HG02678 (cell line): ENCODE measurements around the gene SLC24A3.
"Not testable (repeated sequence)": the region's sequence is repeated elsewhere in the genome, so short reads cannot be mapped to it uniquely, and the experiment has no call there.

Experiments
- ATAC-seq: cut with Tn5 transposase; IDR thresholded peaks from one replicate; pipeline ENCODE4 v1.9.1; 2021; ENCODE audit warnings: mild to moderate bottlenecking, moderate library complexity; ENCODE audit not compliant: unreplicated experiment

The SLC24A3 gene

DNA sequence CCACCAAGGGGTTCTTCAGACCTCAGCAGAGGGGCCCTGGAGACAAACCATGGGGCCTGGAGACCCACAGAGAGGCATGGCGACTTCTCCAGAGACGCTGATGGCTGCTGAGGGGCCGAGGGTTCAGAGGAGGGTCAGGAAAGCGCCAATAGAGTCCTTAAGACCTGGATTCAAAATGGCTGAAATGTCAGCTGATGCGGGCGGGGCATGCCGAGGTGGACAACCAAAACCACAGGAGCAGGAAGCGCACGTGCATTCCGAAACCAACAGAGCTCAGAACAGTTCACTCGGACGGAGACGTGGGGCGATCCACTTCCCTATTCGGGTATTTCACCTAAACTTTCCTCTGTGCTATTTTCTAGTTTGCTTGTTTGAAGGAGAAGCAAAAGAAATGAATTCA lies 445.7 kb downstream of the SLC24A3 start:
- peak; percentile 76 for ATAC-seq

DNA sequence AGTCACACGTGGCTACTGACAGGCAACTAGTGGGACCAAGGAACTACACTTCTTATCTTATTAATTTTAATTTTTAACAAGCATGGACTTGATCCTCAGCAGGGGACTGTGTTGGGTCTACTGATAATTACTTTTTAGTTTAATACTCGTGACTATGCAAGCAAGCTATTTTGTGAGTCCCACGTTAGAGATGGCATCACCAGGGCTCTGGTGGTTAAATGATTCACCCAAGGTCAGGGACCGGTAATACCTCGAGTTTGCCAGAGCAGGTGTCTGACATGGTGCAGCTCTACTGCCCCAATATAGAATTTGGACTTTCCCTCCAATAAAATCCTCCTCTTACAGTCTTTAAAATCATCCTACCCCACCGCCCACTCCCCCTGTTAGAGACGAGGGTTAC lies 447.0 kb downstream of the SLC24A3 start:
- ATAC-seq, result peak; percentile 46

DNA sequence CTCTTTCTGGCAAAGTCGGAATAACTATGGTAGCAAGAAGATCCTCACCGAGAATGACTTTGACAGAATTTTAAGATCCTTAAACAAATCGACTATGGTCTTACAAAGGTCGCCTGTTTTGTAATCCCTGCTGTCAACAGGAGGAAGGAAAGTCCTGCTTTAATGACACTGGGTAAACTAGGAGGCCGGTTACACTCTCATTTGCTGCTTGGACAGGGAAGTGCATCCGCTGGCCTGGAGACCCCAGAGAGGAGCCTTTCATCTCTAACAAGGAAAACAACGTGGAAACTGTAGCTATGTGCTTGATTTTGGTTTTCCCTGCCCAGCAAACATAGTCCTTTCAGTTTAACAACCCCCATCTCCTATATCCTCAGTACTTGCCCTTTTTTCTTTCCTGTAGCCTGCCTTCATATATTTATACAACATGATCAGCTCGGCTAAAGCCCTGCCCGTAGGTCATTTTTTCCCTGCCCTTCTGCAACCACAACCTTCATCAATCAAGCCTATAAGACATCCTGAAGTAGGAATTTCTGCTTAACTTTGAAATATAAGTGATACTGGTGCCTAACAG lies 448.5 kb downstream of the SLC24A3 start:
- no peak for ATAC-seq

DNA sequence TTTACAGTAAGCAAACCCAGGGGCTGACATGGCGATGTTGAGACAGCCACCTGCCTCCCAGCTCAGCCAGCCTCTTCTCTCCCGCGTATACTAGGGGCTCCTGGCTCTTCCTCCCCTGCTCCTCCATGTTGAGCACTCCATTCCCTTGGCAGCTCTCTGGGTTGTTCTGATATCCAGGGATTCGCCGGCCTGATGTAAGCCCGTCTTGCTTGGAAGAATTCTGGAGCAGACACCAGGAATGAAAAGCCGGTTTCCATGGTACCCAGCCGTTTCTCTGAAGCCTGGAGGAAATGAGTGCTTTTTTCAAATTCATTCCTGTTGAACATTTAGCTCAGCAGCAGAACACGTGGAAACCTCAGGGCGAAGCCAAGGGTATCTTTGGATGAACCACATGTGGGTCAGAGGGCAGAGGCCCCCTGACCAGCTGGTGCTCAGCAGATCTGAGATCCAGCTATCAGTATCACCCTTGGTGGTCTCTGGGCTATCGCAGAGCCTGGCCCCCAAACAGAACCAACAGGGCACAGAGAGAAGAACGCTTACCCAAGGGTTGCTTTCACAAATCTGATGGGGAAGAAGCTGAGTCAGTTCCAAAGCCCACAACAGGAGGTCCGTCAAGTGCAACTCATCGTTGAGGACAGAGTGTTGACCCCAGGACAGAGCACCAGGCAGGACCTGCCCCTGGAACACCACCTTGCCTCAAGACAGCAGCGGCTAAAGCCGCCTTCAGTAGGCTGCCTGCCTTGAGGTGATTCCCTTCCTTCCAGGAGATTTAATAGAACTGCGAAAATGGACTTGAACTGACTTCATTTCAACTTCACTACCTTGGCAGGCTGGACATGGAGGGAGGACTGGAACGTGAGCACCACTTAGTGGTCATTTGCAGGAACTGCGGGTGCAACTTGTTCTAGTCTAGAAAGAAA lies 449.5 kb downstream of the SLC24A3 start:
- ATAC-seq, result no peak

DNA sequence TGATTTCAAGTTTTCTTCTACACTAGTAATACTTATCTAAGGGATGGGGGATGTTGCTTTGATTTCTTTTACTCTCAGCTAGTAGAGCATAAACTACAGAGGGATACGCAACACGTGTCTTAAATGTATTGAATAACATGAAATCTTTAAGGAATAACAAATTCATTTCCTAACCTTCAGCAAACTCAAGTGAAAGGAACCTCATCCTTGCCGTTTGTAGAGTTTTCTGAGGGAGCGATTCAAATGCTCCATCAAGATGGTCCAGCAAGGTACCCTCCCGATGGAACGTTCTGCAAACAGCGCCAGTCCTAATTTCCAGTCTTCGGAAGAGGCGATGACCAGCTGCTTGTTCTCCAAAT lies 450.2 kb downstream of the SLC24A3 start:
- no peak for ATAC-seq

DNA sequence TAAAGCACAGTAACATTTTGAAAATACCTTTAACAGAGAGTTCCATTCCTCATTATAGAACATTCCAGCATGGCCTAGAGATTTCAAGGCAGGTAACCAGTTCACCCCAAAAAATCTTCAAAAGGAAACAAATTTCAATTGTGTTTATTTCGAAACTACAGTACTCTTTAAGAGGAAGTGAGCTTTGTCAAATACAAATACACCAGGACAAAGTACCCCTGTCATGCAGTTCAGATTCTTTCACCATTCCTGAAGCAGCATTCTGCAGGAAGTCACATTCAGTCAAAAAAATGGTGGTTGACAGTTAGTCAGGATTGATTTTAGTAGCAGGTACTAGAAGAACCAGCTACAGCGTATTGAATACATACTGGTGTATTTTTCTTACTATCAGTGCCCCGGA lies 456.0 kb downstream of the SLC24A3 start:
- ATAC-seq, result no peak

DNA sequence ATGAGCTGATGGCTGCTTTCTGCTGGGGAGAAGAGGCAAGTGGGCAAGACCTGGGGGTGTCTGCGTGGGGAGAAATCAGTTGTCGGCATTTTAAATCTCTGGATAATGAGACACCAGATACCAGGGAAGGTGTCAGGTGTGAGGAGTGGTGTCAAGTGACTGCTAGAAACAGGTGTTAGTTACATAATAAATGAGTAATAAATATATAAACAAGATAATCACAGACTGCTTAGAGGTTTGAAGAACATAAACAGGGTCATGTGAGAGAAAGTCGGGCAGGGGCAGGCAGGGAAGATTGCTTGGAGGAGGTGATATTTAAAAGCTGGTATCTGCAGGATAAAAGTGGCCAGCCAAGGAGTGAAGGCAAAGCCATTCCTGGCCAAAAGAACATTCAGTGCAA lies 458.4 kb downstream of the SLC24A3 start:
- ATAC-seq, result no peak

DNA sequence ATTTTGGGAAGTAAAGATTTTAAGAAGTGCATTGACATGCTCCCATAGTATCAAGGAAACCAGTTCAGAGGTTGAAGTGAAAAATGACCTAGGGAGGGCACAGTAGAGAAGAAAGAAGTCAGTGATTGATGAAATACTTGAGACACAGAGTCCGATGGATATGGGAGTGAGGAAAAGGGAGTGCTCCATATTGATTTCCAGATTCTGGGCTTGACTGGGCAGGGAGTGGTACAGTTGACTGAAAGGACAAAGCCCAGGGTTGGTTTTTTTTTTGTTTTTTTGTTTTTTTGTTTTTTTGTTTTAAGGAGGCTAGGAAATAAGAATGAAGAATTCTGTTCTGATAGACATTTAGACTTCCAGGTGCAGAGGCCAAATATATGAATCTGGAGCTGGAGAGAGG lies 458.9 kb downstream of the SLC24A3 start:
- ATAC-seq, result no peak

DNA sequence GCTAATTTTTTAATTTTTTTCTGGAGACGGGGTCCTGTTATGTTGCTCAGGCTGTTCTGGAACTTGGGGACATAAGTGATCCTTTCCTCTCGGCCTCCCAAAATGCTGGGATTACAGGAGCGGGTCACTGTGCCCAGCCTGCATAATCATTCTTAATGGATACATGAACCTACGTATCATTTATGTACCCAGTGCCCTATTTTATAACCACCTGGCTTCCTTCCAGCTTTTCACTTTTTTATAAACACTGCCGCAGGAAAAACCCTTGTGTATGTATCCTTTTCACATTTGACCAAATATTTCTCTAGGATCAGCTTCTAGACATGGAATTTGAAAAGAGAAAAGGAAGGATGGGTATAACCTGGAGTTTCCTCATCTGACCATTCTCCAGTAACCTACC lies 460.1 kb downstream of the SLC24A3 start:
- no peak for ATAC-seq

DNA sequence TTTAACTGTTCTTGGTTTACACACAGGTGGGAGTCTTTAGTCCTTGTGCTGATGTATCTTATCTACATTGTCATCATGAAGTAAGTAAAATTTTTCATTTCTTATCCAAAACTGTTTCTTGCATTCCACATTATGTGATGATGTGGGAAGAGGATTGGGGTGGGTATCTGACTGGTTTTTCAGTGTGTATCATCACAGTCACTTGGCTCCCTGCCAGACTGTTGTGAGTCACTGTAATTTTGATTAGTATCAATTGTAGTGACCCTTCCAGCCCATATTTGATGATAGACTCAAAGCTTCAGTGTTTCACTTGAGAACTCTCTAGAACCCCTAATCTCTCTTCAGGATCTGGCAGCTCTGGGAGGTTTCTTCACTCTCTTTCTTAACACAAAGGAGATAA lies 461.1 kb downstream of the SLC24A3 start:
- ATAC-seq, result no peak

DNA sequence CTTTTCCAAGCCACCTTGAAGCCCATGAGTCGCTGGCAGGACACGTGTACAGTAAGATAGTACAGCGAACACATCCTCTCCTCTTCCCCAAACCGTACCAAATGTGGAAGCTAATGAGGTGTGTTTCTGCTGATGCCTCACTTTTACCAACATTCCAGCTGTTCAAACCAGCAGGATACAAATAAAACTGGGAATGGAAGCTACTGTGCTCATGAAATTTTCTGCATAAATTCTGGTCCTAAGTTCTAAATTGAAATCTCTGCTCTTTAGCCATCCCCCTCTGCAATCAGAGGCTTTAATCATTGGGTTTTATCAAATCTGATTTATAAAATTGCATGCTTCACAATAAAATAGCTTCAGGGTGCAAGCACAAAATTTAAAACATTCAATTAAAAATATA lies 463.8 kb downstream of the SLC24A3 start:
- no peak for ATAC-seq

DNA sequence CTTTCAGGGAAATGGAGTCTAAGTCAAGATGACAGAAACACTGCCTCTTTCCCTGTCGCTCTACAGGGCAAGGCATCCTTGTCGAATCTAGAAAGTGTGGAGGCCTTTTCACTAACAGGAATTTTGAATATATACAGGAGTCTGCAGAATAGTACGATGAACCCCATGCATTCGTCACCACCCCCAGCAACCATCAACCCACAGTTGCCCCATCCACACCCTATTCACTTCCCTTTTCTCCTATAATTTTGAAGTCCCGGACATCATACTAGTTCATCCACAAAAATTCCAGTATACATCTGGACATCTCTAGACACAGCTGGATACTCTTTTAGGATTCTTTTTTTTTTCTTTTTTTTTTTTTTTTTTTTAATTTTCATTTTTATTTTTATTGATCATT lies 464.9 kb downstream of the SLC24A3 start:
- ATAC-seq, result no peak

DNA sequence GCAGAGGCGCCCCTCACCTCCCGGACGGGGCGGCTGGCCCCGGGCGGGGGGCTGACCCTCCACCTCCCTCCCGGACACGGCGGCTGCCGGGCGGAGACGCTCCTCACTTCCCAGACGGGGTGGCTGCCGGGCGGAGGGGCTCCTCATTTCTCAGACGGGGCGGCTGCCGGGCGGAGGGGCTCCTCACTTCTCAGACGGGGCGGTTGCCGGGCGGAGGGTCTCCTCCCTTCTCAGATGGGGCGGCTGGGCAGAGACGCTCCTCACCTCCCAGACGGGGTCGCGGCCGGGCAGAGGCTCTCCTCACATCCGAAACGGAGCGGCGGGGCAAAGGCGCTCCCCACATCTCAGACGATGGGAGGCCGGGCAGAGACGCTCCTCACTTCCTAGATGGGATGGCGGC lies 466.1 kb downstream of the SLC24A3 start:
- not testable (repeated sequence) for ATAC-seq

DNA sequence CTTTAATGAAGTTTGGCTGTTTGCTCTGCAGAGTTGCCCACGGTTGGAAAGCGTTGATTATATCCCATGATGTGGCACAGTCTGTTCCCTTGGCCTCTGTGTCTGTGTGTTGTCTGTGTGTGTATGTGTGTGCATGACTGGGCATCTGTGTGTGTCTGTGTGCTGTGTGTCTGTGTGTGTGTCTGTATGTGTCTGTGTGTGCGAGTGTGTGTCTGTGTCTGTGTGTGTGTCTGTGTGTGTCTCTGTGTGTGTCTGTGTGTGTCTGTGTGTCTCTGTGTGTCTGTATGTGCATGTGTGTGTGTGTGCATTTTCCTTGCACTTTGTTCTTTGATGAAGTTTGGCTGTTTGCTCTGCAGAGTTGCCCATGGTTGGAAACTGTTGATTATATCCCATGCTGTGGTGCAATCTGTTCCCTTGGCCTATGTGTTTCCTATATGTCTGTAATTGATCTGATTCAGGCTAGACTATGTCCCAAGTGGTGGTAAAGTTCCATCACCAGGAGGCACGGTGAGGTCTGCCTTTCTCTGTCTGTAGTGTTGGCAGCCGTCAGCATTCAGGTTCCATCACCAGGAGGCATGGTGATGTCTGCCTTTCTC lies 467.6 kb downstream of the SLC24A3 start:
- ATAC-seq, result no peak

DNA sequence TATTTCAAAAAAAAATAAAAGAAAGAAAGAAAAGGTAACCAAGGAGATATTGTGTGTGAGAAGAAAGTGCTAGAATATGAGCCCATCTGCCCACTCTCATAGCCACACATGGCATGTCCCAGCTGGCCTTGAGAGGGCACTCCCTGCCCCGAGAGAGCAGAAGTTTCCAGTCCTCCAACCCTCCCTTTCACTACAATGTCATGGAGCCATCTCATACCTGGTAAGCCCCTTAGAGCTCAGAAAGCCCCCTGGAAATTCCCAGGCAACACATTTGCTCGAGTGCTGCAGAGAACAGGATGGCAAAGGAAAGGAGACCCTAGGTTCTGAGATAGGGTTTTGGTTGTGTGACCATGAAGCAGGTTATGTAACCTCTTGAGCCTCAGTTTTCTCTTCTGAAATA lies 469.8 kb downstream of the SLC24A3 start:
- ATAC-seq, result no peak

DNA sequence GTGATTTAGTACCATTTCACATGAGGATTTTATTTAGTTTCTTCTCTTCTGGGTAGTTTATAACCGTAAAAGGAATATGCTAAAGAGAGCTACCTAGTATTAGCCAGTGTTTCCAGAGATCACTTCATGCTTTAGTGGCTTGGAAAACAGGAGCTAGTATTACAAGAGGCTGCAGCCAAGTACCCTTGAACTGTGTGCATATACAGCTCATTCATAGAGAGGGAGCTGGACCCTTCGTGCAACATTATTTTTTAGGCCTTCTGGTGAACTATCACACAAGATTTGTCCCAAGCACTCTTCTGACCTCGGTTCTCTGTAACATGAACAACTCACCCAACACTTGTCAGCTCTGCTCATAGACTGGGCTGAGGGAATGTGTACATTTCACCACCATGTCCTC lies 470.7 kb downstream of the SLC24A3 start:
- ATAC-seq, result no peak

DNA sequence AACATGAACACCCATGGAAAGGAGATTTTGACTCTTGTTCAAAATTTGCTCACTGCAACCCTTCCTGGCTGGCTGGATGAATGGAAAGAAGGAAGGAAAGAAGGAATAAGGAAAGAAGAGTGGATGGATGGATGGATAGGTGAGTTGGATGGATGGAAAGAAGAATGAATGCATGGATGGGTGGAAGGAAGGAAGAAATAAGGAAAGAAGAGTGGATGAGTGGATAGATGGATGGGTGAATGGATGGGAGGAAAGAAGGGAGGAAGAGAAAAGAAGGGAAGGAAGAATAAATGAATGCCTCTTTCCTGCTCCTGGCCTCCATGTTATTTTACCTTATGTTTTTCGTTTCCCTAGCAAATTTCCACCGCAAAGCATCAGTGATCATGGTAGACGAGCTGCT lies 471.4 kb downstream of the SLC24A3 start:
- ATAC-seq, result no peak

DNA sequence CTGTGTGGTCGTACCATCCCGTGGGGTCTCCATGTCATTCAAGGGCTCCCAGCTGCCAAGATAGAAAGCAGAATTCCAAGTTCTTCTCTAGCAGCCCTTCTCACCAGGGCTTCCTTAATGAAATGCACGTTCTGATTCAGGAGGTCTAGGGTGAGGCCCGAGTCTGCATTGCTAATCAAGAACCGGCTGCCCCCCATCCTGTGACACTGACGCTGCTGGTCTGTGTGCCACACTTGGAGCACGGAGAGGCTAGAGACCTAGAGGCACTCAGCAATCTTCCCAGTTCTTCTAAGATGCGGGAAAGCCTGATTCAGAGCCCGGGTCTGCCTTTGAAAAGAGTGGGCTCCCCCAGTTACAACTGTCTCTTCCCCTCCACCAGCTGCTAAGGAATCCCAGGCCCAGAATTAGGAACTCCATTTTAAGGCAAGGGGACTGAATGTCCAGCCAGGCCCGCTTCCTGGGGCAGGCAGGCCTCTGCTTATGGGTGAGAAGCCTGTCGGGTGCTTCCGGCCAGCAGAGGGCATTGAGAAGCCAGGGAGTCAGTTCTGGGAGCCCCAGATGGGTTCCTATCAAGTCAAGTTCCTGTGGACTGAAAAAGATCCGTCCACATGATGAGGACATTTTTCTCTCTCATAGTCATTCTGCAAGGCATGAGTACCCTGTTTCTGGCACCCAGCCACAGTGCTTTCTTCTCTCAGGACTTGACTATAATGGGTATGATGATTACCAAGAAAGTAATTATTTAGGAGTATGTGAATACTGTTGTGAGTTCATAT lies 475.8 kb downstream of the SLC24A3 start:
- no peak for ATAC-seq

DNA sequence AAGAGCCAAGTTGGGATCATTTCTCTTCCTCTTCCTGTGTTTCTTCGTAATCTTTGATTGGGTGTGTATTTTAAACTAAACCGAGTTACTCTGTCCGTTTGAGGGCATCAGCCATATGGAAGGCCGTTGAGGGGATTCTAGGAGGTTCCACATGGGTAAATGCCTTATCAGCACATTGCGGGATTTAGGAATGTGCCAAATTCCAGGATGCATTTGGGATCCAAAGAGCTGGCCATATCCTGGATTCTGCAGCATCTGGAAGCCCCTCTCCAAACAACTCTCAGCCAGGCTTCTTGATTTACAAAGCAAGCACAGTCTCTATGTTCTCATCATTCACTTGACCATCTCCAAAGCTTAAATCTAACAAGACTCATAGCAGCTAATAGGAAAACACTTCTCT lies 478.0 kb downstream of the SLC24A3 start:
- ATAC-seq, result no peak

DNA sequence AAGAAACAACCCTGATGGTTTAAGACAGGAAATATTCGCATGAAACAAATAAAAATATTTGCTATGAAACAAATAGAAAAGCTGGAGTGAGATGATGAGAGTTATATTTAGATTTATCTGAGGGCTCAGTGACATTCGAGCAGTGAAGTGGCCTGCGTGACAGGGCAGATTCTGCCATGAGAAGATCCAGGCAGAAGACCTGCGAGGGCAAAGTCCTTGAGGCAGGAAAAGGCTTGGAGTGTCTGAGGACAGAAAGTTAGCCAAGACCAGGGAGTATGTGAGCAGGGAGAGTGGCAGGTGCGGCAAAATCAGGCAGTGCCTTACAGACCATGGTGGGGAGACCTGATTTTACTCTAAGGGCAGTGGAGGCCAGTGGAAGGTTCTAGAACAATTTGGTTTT lies 478.7 kb downstream of the SLC24A3 start:
- ATAC-seq, result no peak

DNA sequence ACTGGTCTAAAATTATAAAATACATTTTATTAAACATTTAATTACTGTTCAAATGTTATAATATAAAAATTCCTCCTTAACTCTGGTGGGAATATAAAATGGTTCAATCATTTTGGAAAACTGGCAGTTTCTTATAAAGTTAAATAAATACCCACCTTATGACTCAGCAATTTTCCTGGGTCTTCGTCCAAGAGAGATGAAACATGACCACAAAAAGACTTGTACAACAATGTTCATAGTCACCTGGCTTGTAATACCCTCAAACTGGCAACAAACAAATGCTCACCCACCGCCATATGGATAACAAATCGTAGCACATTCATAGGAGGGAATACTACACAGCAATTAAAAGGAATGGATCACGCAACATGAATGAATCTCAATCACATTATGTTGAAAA lies 479.7 kb downstream of the SLC24A3 start:
- no peak for ATAC-seq
